Measurements from ENCODE around the gene OSGEP. TPM values are rescaled to one million over a fixed set of nuclear protein-coding genes. Genes with fewer than 3 reads are reported as not detected.
A peak's percentile ranks its signal among the peaks of the same experiment; 100 is the strongest.

The OSGEP gene
- total and polyA plus RNA-seq, 2 of the 13 experiments (the other 11 are each of a cell fraction or from before 2014, with no cell fraction given) = 39.7 to 41.1 TPM

DNA sequence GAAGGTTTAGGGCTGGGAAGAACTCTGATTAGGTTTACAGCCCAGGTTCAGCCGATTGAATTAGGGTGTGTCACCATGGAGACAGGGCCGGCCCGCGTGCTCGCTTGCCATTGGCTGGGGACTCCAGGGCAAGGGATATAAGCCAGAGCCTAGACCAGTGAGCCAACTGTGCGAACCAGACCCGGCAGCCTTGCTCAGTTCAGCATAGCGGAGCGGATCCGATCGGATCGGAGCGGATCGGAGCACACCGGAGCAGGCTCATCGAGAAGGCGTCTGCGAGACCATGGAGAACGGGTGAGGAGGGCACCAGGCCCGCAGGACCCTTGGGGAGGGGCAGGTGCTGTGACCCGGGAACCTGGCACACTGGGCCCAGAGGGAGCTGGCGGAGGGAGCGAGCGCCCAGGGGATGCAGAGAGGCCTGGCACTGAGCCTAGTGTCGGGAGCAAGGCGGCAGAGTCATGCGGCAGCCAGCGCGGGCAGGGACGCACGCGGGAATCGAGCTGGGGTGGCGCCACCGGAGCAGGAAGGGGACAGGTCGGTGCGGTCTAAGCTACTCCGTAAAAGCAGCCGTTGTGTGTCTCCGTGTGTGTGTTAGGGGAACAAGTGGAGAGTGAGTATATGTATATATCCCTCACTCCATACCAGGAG lies 14.8 kb upstream of the OSGEP start, which contains the start of gene PNP (continued):
- TF ChIP-seq EZH2 (conservative IDR thresholded peaks at IDR 0.05; ENCODE audit: low read depth, low read length) (no peak), EHMT2 (IDR thresholded peaks at IDR 0.05; ENCODE audit: borderline replicate concordance, low read depth, low read length) (no peak), GLI4 (CRISPR knock-in tag; IDR thresholded peaks at IDR 0.05; ENCODE audit: borderline replicate concordance) (peak; percentile 18; the same call in 1 of the 2 replicates), ZNF205 (CRISPR knock-in tag; IDR thresholded peaks at IDR 0.05) (peak; percentile 90), ZNF121 (CRISPR knock-in tag; IDR thresholded peaks at IDR 0.05) (no peak), MLLT10 (CRISPR knock-in tag; IDR thresholded peaks at IDR 0.05) (no peak), ZNF737 (CRISPR knock-in tag; IDR thresholded peaks at IDR 0.05; ENCODE audit: borderline replicate concordance) (peak; percentile 87; the same call in 1 of the 2 replicates), SPEN (CRISPR knock-in tag; IDR thresholded peaks at IDR 0.05; ENCODE audit: low read depth) (peak; percentile 56), ZNF589 (CRISPR knock-in tag; conservative IDR thresholded peaks at IDR 0.05) (peak; percentile 72; the same call in 1 of the 2 replicates), PHF21A (CRISPR knock-in tag; IDR thresholded peaks at IDR 0.05) (0 out of 2 replicates have a peak, but pooled peaks have one; percentile 54), HIVEP1 (CRISPR knock-in tag; IDR thresholded peaks at IDR 0.05) (no peak; the same call in 1 of the 2 replicates), TCF12 (IDR thresholded peaks at IDR 0.05) (no peak), TCF12 (CRISPR knock-in tag; IDR thresholded peaks at IDR 0.05) (peak; percentile 78; the same call in 1 of the 2 replicates), ZNF234 (CRISPR knock-in tag; conservative IDR thresholded peaks at IDR 0.05) (no peak), ATF7 (IDR thresholded peaks at IDR 0.05) (no peak), ATF7 (CRISPR knock-in tag; IDR thresholded peaks at IDR 0.05) (no peak), ZC3H13 (CRISPR knock-in tag; IDR thresholded peaks at IDR 0.05) (0 out of 2 replicates have a peak, but pooled peaks have one; percentile 42), FOXP1 (IDR thresholded peaks at IDR 0.05) (no peak), FOXP1 (CRISPR knock-in tag; IDR thresholded peaks at IDR 0.05) (no peak), ZNF773 (CRISPR knock-in tag; IDR thresholded peaks at IDR 0.05; ENCODE audit: borderline replicate concordance) (no peak), KDM3A (CRISPR knock-in tag; IDR thresholded peaks at IDR 0.05; ENCODE audit: low read depth) (peak; percentile 85; the same call in 1 of the 2 replicates), MEF2D (CRISPR knock-in tag; IDR thresholded peaks at IDR 0.05) (peak; percentile 60; the same call in 1 of the 2 replicates), KAT8 (CRISPR knock-in tag; IDR thresholded peaks at IDR 0.05) (peak; percentile 86)
- TF ChIP-seq, protein P1, sequence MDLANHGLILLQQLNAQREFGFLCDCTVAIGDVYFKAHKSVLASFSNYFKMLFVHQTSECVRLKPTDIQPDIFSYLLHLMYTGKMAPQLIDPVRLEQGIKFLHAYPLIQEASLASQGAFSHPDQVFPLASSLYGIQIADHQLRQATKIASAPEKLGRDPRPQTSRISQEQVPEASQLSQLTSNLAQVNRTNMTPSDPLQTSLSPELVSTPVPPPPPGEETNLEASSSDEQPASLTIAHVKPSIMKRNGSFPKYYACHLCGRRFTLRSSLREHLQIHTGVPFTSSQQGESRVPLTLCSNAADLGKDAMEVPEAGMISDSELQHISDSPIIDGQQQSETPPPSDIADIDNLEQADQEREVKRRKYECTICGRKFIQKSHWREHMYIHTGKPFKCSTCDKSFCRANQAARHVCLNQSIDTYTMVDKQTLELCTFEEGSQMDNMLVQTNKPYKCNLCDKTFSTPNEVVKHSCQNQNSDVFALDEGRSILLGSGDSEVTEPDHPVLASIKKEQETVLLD (CRISPR knock-in tag; IDR thresholded peaks at IDR 0.05; ENCODE audit: low read depth) = peak; percentile 74
- TF ChIP-seq, protein P2, sequence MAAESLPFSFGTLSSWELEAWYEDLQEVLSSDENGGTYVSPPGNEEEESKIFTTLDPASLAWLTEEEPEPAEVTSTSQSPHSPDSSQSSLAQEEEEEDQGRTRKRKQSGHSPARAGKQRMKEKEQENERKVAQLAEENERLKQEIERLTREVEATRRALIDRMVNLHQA (CRISPR knock-in tag; IDR thresholded peaks at IDR 0.05) = peak; percentile 38; the same call in 1 of the 2 replicates
- TF ChIP-seq, protein P3, sequence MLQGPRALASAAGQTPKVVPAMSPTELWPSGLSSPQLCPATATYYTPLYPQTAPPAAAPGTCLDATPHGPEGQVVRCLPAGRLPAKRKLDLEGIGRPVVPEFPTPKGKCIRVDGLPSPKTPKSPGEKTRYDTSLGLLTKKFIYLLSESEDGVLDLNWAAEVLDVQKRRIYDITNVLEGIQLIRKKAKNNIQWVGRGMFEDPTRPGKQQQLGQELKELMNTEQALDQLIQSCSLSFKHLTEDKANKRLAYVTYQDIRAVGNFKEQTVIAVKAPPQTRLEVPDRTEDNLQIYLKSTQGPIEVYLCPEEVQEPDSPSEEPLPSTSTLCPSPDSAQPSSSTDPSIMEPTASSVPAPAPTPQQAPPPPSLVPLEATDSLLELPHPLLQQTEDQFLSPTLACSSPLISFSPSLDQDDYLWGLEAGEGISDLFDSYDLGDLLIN (CRISPR knock-in tag; IDR thresholded peaks at IDR 0.05; ENCODE audit: borderline replicate concordance) = 0 out of 2 replicates have a peak, but pooled peaks have one; percentile 44
- TF ChIP-seq, protein P4, sequence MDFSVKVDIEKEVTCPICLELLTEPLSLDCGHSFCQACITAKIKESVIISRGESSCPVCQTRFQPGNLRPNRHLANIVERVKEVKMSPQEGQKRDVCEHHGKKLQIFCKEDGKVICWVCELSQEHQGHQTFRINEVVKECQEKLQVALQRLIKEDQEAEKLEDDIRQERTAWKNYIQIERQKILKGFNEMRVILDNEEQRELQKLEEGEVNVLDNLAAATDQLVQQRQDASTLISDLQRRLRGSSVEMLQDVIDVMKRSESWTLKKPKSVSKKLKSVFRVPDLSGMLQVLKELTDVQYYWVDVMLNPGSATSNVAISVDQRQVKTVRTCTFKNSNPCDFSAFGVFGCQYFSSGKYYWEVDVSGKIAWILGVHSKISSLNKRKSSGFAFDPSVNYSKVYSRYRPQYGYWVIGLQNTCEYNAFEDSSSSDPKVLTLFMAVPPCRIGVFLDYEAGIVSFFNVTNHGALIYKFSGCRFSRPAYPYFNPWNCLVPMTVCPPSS (IDR thresholded peaks at IDR 0.05) = no peak
